RWPE2 (cell line): ENCODE data around the gene NCAPH2.

Experiments used
- ATAC-seq: fragments of 200-7000 bp; cut with Tn5 transposase; 3 replicates; pipeline ENCODE4 v1.9.1; 2021; ENCODE audit warnings: low read depth
- DNase-seq: peaks from one replicate; pipeline ENCODE4 v3.0.0-alpha.2; 2020; ENCODE audit warnings: low spot score
- H3K27ac ChIP-seq: fragments of 450-650 bp; 2 replicates; pipeline ENCODE4 v1.5.1; 2017; ENCODE audit warnings: mild to moderate bottlenecking; ENCODE audit not compliant: poor library complexity, severe bottlenecking
- H3K27me3 ChIP-seq: fragments of 250-450 bp; sonication (Bioruptor Pico); 2 replicates; pipeline ENCODE4 v1.5.1; 2021; ENCODE audit warnings: mild to moderate bottlenecking, moderate library complexity; ENCODE audit not compliant: insufficient read depth, poor library complexity, severe bottlenecking
- H3K36me3 ChIP-seq: fragments of 250-450 bp; sonication (Bioruptor Pico); 2 replicates; pipeline ENCODE4 v1.5.1; 2020; ENCODE audit warnings: low read depth, mild to moderate bottlenecking, moderate library complexity
- H3K4me1 ChIP-seq: fragments of 250-450 bp; sonication (Bioruptor Pico); 2 replicates; pipeline ENCODE4 v1.5.1; 2021; ENCODE audit warnings: mild to moderate bottlenecking, moderate library complexity; ENCODE audit not compliant: insufficient read depth, poor library complexity, severe bottlenecking
- H3K4me3 ChIP-seq: fragments of 250-450 bp; sonication (Bioruptor Pico); 2 replicates; pipeline ENCODE4 v1.5.1; 2021; ENCODE audit warnings: mild to moderate bottlenecking, moderate library complexity; ENCODE audit not compliant: severe bottlenecking
- H3K9me3 ChIP-seq: fragments of 250-450 bp; sonication (Bioruptor Pico); 2 replicates; pipeline ENCODE4 v1.5.1; 2021; ENCODE audit warnings: mild to moderate bottlenecking, moderate library complexity; ENCODE audit not compliant: severe bottlenecking
- CTCF ChIP-seq: fragments of 450-650 bp; IDR thresholded peaks from one replicate; pipeline ENCODE4 v1.5.1; 2017; ENCODE audit warnings: mild to moderate bottlenecking, moderate library complexity; ENCODE audit not compliant: poor library complexity, severe bottlenecking

The NCAPH2 gene

GRCh38 chr22:50498322-50498890 is 9.6 kb upstream of the NCAPH2 start:
- H3K4me1 ChIP-seq = no peaks in the 10 kb centered on the region
- DNase-seq = no peak
- no peak overlapping the region for H3K27ac ChIP-seq
- no peaks in the 10 kb centered on the region for H3K27me3 ChIP-seq
- no peak overlapping the region for H3K4me3 ChIP-seq
- peak; percentile 58 for TF ChIP-seq CTCF
- no peaks in the 10 kb centered on the region for H3K9me3 ChIP-seq
- ATAC-seq = peak; percentile 74
- H3K36me3 ChIP-seq = peaks cover 3% of the 10 kb centered on the region; the same call in 1 of the 2 replicates

- no peaks in the 10 kb centered on the region for H3K4me1 ChIP-seq
- H3K36me3 ChIP-seq = peaks cover 12% of the 10 kb centered on the region
- no peak overlapping the region for H3K27ac ChIP-seq
- ATAC-seq (no peak), DNase-seq (no peak)
- H3K27me3 ChIP-seq = no peaks in the 10 kb centered on the region
- H3K9me3 ChIP-seq = no peaks in the 10 kb centered on the region
- no peak for TF ChIP-seq CTCF
- no peak overlapping the region for H3K4me3 ChIP-seq
These were observed 7.6 kb upstream of the NCAPH2 start for GRCh38 chr22:50500452-50500851.

GRCh38 chr22:50502096-50502495 is 5.9 kb upstream of the NCAPH2 start:
- Histone ChIP-seq H3K27ac (no peak overlapping the region), H3K4me3 (no peak overlapping the region), H3K36me3 (peaks cover 17% of the 10 kb centered on the region), H3K27me3 (no peaks in the 10 kb centered on the region), H3K9me3 (no peaks in the 10 kb centered on the region), H3K4me1 (no peaks in the 10 kb centered on the region)
- no peak for TF ChIP-seq CTCF
- DNase-seq (no peak), ATAC-seq (no peak)

- no peaks in the 10 kb centered on the region for H3K9me3 ChIP-seq
- H3K4me3 ChIP-seq = no peak overlapping the region
- H3K27ac ChIP-seq = no peak overlapping the region
- H3K4me1 ChIP-seq = no peaks in the 10 kb centered on the region
- peak; percentile 63 for DNase-seq
- peaks cover 17% of the 10 kb centered on the region for H3K36me3 ChIP-seq
- ATAC-seq = no peak
- TF ChIP-seq CTCF = no peak
- H3K27me3 ChIP-seq = no peaks in the 10 kb centered on the region
These were observed 5.2 kb upstream of the NCAPH2 start for GRCh38 chr22:50502628-50503474.
